ENCODE results near the gene MME. TPM values are rescaled to one million over a fixed set of nuclear protein-coding genes. Genes with fewer than 3 reads are reported as not detected.

The MME gene
- total RNA-seq, 2 experiments from 2014 or later, result 0.69 to 1.8 TPM

DNA sequence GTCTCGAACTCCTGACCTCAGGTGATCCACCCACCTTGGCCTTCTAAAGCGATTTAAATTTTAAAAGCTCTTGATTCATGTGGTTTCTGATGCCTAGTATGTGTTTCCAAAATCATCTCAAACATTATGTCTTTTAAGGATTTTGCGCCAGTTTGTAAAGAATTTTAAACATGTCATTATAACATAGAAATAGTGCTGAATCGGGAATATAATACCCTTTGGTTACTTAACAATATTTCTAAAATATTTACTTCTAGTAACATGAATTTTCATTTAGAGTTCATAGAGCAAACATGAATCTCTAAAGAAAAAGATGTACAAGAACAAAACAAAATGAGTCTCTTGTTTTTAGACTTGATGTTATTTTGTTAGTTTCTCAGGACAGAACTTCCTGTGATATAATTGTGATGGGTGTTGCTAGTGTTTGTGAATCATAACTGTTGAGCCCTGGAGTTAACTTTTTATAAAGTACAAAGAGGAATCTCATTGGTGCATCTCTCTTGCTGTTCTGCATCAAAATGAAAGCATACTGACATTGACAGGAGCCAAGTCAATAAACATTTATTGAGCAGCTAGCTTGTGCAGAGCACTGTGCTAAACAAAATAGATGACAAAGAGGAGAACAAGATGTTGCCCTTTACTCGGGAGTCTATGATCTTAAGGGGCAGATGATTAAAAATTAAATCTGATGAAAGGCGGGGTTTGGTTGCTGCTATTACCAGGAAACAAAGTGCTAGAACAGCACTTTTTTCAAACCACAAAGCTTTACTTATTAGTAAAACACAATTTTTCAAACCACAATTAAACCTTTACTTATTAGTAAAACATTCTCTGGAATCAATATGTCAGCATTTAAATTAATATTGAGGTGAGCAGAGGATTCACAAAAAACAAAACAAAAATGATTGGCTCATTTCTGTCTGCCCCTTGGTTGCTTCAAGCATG, 73.4 kb downstream of the MME start:
- intact Hi-C loops (cut with DNase I, micrococcal nuclease), result no loop called here
- TF ChIP-seq, protein P1, sequence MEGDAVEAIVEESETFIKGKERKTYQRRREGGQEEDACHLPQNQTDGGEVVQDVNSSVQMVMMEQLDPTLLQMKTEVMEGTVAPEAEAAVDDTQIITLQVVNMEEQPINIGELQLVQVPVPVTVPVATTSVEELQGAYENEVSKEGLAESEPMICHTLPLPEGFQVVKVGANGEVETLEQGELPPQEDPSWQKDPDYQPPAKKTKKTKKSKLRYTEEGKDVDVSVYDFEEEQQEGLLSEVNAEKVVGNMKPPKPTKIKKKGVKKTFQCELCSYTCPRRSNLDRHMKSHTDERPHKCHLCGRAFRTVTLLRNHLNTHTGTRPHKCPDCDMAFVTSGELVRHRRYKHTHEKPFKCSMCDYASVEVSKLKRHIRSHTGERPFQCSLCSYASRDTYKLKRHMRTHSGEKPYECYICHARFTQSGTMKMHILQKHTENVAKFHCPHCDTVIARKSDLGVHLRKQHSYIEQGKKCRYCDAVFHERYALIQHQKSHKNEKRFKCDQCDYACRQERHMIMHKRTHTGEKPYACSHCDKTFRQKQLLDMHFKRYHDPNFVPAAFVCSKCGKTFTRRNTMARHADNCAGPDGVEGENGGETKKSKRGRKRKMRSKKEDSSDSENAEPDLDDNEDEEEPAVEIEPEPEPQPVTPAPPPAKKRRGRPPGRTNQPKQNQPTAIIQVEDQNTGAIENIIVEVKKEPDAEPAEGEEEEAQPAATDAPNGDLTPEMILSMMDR (IDR thresholded peaks at IDR 0.05), result no peak
- ChIA-PET CTCF (no interaction called here), POLR2A (no interaction called here)
- Mint-ChIP-seq H3K27me3 (no peaks in the 10 kb centered on the region), H3K4me3 (no peak overlapping the region), H3K9me3 (no peaks in the 10 kb centered on the region), H3K4me1 (ENCODE audit: low read depth) (no peaks in the 10 kb centered on the region), H3K27ac (no peak overlapping the region), H3K36me3 (ENCODE audit: low read depth) (no peaks in the 10 kb centered on the region)
- Histone ChIP-seq H3K4me1 (ENCODE audit: insufficient read depth, low read length) (no peaks in the 10 kb centered on the region), H3K9me3 (ENCODE audit: control insufficient read depth in 1 of 2, insufficient read depth in 1 of 2, low read length in 2 of 2) (no peaks in the 10 kb centered on the region), H3K36me3 (ENCODE audit: insufficient read depth, low read length) (no peaks in the 10 kb centered on the region), H3K4me3 (ENCODE audit: low read length) (no peak overlapping the region), H3K27ac (ENCODE audit: low read depth in 1 of 2, low read length in 2 of 2) (no peak overlapping the region), H3K27me3 (ENCODE audit: control insufficient read depth in 1 of 2, insufficient read depth in 2 of 2, low read length in 2 of 2) (no peaks in the 10 kb centered on the region)
- DNase-seq, result no peak
- ATAC-seq (ENCODE audit: poor library complexity), result no peak

DNA sequence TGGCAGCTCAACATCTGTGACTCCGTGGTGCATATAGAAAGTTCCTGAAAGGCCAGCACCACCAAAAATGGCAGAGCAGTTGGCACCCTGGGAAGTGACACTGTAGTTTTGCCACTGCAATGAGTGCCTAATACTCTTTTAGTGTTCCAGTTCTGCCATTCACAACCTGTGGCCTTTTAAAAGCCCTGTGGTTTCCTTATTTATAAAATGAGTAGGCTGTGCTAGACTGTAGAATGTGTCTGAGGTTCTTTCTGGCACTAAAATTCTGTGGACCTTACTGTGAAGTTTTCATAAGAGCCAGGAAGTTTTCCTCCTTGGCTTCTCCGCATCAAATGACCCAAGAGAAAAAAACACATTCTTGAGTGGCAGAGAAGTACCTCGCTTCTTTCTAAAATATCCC, 74.1 kb downstream of the MME start:
- H3K27me3 ChIP-seq (ENCODE audit: control insufficient read depth in 1 of 2, insufficient read depth in 2 of 2, low read length in 2 of 2), result no peaks in the 10 kb centered on the region
- no peak for ATAC-seq (ENCODE audit: poor library complexity)
- ChIA-PET POLR2A (no interaction called here), CTCF (no interaction called here)
- no peaks in the 10 kb centered on the region for H3K27me3 Mint-ChIP-seq
- TF ChIP-seq, protein P1 (IDR thresholded peaks at IDR 0.05), result no peak
- H3K4me1 Mint-ChIP-seq (ENCODE audit: low read depth), result no peaks in the 10 kb centered on the region
- intact Hi-C loops (cut with DNase I, micrococcal nuclease), result no loop called here
- H3K36me3 ChIP-seq (ENCODE audit: insufficient read depth, low read length), result no peaks in the 10 kb centered on the region
- no peak for DNase-seq
- H3K9me3 ChIP-seq (ENCODE audit: control insufficient read depth in 1 of 2, insufficient read depth in 1 of 2, low read length in 2 of 2), result no peaks in the 10 kb centered on the region
- no peaks in the 10 kb centered on the region for H3K4me1 ChIP-seq (ENCODE audit: insufficient read depth, low read length)
- no peak overlapping the region for H3K4me3 ChIP-seq (ENCODE audit: low read length)
- no peaks in the 10 kb centered on the region for H3K9me3 Mint-ChIP-seq
- H3K27ac Mint-ChIP-seq, result no peak overlapping the region
- H3K27ac ChIP-seq (ENCODE audit: low read depth in 1 of 2, low read length in 2 of 2), result no peak overlapping the region
- no peak overlapping the region for H3K4me3 Mint-ChIP-seq
- no peaks in the 10 kb centered on the region for H3K36me3 Mint-ChIP-seq (ENCODE audit: low read depth)

DNA sequence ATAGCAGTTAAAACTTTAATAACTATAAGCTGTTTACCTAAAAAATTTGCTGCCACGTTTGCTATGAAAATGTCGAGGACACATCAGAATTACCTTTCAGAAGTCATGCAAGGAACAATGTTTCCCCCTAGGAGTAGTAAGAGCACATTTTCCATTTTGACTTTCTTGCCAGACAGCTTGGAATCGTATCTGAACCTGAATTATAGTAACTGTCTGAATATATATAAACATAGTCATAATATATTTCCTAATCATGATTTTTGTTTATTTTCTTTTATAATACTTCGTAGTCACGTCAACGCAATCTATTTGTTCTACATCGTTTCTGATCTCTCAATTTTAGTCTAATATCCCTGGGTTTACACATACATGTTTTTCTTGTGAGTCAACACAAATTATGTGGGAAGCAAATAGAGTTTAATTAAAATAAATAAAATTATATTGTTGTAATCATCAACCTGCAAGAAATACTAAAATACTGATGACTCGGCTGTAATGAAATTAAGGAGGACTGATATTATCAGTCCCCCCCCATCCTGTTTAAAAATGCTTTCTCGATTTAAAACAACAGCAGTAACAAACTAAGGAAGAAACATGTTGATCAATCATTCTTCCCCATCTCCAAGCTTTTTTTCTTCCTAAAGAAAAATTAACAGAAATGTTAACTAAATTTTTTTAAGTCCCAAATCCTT, 78.4 kb downstream of the MME start:
- Histone ChIP-seq H3K4me1 (ENCODE audit: insufficient read depth, low read length) (no peaks in the 10 kb centered on the region), H3K9me3 (ENCODE audit: control insufficient read depth in 1 of 2, insufficient read depth in 1 of 2, low read length in 2 of 2) (no peaks in the 10 kb centered on the region), H3K27ac (ENCODE audit: low read depth in 1 of 2, low read length in 2 of 2) (no peak overlapping the region), H3K27me3 (ENCODE audit: control insufficient read depth in 1 of 2, insufficient read depth in 2 of 2, low read length in 2 of 2) (no peaks in the 10 kb centered on the region), H3K36me3 (ENCODE audit: insufficient read depth, low read length) (no peaks in the 10 kb centered on the region), H3K4me3 (ENCODE audit: low read length) (no peak overlapping the region)
- TF ChIP-seq, protein P1 (IDR thresholded peaks at IDR 0.05), result no peak
- DNase-seq, result no peak
- CTCF ChIA-PET, result no interaction called here
- H3K27ac Mint-ChIP-seq, result no peak overlapping the region
- no peaks in the 10 kb centered on the region for H3K27me3 Mint-ChIP-seq
- no peak overlapping the region for H3K4me3 Mint-ChIP-seq
- no peaks in the 10 kb centered on the region for H3K9me3 Mint-ChIP-seq
- ATAC-seq (ENCODE audit: poor library complexity), result no peak
- no peaks in the 10 kb centered on the region for H3K4me1 Mint-ChIP-seq (ENCODE audit: low read depth)
- intact Hi-C loops (cut with DNase I, micrococcal nuclease), result no loop called here
- POLR2A ChIA-PET, result no interaction called here
- no peaks in the 10 kb centered on the region for H3K36me3 Mint-ChIP-seq (ENCODE audit: low read depth)
